NCI-H146 (cell line): ENCODE results near the gene CLIP4.
A peak's percentile ranks its signal among the peaks of the same experiment; 100 is the strongest.

ENCODE experiments used
- DNase-seq: peaks from one replicate; lab custom pipeline; 2025; lab: John Stamatoyannopoulos, UW

Gene CLIP4

DNA sequence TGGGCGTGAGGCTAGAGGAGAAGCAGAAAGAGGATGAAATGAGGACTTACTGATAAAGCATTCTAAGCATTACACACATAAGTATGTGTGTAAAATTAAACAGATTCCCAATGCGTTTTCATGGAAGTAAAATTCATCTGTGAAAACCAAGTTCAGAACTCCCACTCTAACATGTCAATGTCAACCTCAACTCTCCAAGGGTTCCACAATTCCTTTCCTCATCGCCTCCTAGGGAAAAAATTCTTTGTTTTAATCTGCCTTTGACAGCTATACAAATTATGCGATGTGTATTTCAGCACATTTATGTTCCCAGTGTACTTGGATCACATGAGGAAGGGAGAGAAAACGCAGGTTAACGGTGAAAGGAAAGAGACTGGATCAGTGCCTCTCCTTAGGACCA, 76.6 kb downstream of the CLIP4 start:
- DNase-seq, result no peak

DNA sequence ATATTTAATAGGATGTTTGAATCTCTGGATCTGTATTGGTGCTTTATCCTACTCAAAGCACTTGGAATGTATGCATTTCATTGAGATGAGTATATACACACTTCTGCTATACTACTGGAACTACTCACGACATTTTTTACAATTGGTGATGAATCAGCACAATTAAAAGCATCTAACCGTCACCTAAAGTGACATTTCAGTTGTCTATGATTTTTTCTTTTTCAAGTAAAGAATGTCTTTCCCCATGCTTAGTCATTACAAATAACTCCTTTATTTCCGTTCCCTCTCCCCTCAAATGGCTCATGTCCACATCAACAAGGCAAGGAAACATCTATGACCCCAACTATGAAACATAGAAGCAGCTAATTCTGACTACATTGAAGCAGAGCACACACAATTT, 77.3 kb downstream of the CLIP4 start:
- no peak for DNase-seq

DNA sequence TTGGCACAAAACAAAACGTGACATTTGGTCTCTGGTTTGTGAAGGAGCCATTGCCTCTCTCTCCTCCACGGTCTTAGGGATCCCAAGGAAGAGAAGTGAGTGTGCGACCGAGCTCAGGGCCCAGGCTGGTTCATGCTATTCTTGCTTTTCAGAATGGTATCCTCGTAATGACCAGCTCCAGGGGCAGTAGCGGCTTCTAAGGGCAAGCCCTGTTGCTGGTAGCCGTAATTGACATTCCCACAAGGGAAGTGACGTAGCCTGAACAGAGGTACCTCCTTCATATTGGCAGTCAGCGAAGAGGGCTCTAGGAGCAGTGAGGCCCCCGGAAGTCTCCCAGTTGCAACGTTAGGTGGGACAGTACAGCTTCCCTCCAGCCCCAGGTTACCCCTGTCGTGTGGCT, 77.9 kb downstream of the CLIP4 start:
- no peak for DNase-seq

DNA sequence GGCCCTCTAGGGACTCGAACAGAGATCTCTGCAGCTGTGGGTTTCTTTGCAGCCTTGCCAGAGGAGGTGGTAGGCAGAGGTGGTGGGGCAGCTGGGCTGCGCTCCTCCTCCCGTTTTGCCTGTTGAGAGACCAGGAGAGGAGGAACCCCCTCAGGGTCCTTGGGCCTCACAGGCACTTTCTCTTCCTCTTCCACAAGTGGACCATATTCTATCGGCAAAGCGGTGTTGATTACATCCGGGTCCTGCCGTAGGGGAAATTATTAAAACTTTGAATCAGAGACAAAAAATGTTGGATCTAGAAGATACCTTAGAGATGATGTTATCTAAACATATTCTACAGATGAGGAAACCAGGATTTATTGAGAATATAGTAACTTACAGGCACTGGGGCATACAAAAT, 78.5 kb downstream of the CLIP4 start:
- no peak for DNase-seq

- no peak for DNase-seq
Observed at GRCh38 chr2:29195796-29196195, 80.6 kb downstream of the CLIP4 start.

DNA sequence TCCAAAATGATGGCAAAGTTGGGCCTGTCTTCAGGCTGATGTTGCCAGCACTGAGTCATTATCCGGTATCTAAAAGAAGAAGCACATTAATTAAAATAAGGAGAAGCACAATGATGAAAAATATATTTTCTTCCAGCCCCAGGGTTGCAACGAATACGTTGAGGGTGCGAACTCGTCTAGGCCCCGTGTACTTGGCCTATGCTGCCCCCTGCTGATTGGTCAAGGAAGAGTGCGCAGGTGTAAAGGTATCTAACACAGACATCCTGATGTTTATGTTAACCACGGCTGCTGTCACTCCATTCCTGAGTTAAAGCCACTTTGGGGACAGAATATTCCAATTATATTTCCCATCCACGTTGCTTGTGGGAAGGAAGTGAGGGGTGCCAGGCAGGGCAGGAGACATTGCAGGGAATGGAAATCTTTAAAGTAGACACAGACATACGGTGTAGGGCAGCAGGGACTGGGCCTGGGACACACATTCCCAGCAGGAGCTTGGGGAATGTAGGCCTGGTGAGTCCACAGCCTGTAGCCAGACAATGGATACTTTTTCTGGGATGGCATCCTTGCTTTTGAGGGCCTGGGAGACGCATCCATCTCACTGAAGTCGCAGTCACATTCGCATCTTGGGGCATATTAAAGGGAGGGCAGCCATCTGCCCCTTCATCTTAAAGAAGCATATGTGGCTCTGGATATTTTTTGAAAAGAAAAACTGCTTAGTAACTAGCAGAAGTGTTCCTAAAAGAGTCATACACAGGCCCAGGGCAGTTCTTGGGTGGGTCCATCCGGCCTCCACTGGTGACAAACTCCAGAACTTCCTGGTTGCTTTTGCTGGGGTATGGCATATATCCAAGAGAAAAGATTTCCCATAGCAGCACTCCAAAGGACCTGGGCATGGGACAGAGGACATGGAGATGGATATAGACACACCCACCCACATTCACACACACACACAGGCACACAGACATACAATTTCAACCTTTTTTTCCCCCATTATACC, 81.9 kb downstream of the CLIP4 start:
- peak; percentile 70 for DNase-seq

DNA sequence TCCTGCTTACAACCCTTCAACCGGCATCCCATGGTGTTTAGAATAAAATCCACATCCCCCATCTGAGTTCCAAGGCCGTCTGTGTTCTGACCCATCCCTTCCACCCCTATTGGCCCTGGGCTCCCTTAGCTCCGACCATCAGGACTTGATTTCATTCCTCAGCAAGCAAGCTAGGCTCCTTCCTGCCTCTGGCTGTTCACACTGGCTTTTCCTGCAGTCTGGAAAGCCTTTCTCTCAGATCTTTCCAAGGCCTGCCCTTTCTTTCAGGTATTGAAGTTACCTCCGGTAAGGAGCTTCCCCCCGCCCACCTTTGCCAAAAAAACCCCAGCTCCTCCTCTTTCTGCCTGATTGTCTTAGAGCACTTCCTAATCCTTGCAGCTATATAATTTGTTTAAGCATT, 86.8 kb downstream of the CLIP4 start:
- no peak for DNase-seq

DNA sequence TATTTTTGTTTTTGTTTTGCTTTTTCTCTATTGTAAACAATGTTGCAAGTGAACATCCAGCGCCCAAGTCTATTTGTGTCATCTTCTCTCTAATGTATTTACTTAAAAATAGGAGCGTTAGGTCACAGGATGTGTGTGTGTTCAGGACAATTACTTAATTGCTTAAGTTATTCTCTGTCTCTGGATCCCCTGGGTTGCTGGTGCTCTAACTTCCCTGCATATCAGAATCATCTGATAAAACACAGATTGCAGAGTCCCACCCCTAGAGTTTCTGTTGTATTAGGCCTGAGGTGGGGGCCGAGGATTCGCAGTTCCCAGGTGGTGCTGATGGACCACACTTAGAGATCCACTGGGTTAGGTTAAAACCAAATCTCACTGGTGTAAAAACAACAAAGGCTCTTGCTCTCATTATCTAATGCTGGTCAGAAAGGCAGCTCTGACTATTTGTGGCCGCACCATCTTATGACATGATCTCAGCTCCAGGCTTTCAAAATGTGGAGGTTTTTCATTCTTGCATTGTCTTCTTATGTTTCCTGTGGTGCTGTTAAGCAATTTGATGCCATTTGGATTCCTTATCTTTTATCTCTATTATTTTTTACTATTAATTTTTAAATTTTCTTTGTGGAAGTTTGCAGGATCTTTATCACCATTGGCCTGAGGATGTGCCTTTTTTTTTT, 87.7 kb downstream of the CLIP4 start:
- peak; percentile 63 for DNase-seq

GRCh38 chr2:29206941-29207340, 91.7 kb downstream of the CLIP4 start:
- DNase-seq, result peak; percentile 18

DNA sequence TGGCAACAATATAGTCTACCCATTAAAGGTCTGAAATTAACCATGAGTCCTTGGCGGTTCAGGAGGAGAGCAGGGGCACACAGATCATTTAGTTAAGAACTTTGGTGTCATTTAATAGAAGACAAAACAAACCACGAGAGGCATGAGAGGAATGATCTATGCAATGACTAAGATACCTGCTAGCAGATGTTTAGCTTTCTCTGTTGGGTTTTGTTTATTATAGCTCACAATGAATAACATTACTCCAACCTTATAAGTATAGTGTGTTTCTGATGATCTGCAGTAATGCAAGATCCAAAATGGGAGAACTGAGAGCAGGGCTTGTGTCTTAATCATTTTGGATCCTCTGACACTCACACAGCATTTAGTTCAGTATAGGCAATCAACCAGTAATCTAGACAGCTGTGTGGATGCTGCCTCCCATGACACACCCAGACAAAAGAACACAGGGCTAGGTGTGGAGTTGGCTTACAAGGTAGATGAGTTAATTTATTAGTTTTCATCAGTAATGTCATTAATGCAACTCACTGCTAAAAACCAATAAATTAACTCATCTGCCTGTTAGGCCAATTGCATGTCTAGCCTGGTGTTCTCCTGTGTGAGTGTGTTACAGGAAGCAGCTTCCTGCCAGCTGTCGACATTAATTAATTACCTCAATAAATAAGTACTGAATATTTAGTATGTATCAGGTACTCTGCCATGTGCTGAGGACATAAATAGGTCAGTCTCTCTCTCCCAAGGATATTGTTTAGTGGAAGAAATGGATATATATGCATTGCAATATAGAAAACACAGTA, 92.3 kb downstream of the CLIP4 start:
- DNase-seq, result no peak

GRCh38 chr2:29209551-29209950, 94.3 kb downstream of the CLIP4 start:
- no peak for DNase-seq

GRCh38 chr2:29212009-29212408, 96.8 kb downstream of the CLIP4 start:
- DNase-seq, result no peak

DNA sequence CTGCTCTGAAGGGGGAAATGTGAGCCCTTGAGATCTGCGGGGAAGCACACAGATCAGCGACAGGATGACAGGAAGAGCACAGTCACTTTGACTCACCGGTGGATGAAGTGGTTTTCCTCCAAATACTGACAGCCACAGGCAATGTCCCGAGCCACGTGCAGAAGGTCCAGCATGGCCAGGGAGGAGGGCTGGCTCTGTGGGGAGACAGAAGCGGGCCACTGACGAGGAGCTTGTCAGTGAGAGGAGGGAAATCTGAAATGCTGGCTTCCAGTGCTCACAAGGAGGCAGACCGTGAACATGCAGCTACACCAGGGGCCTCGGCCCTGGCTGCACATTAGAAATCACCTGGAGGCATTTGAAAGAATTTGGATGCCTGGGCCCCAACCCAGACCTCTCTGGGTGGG, 98.7 kb downstream of the CLIP4 start:
- DNase-seq, result no peak

DNA sequence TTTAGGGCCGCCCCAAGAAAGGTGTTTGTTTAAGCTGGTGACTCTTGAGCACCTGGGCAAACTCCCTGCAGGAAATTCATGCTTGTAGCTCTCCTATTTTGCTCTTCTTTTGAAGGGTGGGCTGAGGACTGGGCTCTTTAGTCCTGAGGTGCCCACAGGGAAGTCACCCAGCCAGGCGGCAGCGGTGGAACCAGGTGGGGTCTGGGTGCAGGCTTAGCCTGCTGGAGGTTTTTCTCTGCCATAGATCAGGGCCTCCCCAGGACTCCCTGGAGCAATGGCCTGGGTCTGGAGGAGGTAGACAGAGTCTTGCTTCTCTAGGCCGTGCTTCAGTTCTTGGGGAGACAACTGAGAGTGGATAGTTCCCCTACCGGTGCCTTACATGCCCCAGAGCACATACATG, 99.9 kb downstream of the CLIP4 start:
- no peak for DNase-seq

- DNase-seq, result no peak
Observed at GRCh38 chr2:29215739-29216608, 100.8 kb downstream of the CLIP4 start.

DNA sequence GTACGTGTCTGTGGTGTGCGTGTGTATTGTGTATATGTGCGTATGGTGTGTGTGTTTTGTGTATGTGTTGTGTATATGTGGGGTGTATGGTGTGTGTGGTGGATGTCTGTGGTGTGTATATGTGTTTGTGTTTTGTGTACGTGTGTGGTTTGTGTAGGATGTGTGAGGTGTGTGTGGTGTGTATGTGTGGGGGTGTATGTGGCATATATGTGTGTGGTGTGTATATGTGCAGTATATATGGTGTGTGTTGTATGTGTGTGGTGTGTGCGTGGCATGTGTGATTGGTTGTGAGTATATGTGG, 101.3 kb downstream of the CLIP4 start:
- no peak for DNase-seq

- no peak for DNase-seq
Observed at GRCh38 chr2:29218071-29218470, 102.9 kb downstream of the CLIP4 start.

DNA sequence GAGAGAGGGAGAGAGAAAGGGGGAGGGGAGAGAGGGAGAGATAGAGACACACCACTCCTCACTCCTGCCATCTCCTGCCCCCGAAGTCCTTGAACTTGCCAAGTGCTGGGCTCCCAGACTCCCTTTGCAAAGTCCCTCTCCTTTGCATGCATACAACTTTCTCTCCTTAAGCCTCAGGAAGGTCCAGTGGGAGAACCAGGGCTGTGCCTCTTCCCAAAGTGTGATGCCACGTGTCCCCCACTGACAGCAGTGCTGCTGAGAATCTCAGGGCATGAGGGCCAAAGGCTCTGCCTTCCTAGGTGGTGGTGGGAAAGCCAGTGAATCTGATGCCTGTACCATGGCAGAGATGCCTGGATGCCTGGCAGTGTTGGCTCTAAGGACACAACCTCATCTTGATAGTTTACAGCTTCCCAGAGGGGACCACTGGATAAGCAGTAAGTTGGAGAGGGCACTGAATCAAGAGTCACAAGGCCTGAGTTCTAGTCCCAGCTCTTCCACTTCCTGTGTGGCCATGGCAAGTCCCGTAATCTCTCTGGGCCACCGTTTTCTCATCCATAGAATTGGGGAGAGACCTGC, 103.4 kb downstream of the CLIP4 start:
- DNase-seq, result no peak

DNA sequence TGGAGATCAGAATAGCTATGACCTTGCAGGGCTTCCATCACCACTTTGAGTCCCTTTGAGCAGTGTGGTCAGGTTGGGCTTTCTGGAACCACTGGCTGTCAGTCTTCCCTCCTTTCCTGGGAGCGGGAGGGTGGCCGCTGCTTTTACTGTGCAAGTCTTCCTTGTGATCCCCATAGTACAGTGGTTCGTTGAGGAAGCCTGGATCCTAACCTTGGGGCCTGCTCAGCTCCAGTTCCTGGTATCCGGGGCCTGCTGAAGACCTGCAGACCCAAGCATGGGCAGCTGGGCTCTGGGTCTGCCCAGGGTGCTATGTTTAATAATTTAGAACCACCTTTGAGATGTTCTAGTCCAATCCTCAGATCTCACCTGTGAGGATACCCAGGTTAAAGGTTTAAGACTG, 104.2 kb downstream of the CLIP4 start:
- DNase-seq, result no peak

DNA sequence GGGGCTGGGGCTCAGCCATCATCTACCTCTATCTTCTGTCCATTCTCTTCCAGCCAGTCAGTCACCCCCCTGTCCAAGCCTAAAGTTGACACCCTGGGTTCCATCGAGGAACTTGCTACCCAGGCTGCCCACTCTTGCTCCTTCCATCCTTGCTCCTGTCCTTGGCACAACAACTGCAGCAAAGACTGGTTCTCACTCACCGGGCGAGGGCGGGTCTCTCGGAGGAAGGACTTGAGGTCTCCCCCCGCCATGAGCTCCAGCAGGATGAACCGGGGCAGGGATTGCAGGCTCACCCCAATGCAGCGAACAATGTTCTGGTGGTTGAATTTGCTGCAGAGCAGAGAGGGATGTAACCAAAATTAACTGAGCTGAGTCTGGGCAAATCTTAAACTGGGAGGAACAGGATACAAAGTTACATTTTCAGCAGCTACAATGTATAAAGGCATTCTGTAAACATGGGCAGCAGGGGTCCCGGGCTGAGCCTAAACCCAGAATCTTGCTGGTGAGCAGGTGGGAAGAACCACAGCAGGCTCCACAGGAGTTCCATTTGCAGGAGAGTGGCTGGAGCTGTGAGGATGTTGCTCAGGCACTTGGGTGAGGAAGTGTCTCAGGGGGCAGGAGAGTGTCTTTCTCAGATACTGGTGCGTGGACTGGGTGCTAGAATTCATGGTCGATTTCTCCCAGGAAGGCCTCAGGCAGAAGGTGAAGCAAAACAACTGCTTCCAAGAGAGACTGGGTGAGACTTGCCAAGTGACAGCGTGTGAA, 105.5 kb downstream of the CLIP4 start:
- no peak for DNase-seq
